ENCODE data around the gene CD72.

The CD72 gene

DNA sequence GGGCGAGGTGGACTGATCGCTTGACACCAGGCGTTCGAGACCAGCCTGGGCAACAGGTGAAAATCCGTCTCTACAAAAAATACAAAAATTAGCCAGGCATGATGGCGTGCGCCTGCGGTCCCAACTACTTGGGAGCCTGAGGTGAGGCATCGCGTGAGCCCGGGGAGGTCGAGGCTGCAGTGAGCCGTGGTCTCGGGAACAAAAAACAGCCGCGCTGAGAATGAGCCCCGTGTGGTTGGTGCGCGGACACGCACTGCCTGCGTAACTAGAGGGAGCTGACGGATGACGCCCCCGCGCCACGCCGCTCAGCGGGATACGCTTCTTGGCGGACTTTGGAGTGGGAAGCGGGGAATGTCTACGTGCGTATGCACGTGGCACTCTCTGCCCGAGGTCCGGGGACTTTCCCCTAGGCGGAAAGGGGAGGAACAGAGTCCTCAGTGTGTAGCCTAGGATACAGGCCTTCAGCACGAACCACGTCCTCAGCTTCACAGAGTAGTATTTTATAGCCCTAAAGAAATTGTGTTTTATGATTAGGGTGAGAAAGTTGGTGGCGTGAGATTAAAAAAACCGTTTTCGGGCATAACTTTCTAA is 39.4 kb upstream of the CD72 start, which contains the start of gene RMRP:
TSS of gene RMRP (minus strand) at position 474 of the 591 bp plus-strand sequence.
- peak; percentile 16; the same call in 1 of the 2 replicates for TF ChIP-seq CTCF (IDR thresholded peaks at IDR 0.05; ENCODE audit: control insufficient read depth, extremely low read depth, insufficient read depth)
- peak; percentile 99 for DNase-seq (ENCODE audit: low read depth)
- H3K4me3 ChIP-seq (ENCODE audit: low read depth, low read length): peak within 1 kb of the TSS; percentile 71

DNA sequence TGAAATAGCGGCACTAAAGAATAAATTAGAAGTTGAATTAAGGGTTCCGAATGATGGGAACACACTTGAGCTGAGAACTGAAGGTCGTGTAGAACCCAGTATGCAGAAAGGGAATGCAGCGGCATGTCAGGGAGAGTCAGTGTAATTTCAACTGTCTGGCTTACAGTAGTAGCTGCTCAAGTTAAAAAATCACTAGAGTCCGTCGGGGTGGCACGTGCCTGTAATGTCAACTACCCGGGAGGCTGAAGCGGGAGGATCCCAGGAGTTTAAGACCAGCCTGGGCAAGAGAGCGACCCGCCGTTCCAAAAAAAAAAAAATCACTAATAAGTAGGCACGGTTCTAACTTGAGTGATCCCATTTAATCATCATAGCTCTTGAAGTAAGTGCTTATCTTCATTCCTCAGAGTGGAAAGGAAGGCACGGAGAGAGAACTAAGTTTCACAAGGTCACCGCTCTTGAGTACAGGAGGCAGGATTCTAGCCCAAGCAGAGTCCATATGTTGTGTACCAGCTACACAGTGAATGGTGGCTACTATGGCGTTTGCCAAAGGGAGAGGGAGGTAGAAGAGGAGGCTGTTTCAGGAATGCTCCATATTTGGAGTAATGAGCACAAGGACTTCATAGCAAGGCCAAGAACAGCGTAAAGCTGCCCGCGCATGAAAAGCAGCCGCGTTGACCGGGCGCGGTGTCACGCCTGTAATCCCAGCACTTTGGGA is 38.8 kb upstream of the CD72 start:
- no peak for DNase-seq (ENCODE audit: low read depth)
- peak overlapping the region; percentile 34 for H3K4me3 ChIP-seq (ENCODE audit: low read depth, low read length)
- TF ChIP-seq CTCF (IDR thresholded peaks at IDR 0.05; ENCODE audit: control insufficient read depth, extremely low read depth, insufficient read depth): no peak

DNA sequence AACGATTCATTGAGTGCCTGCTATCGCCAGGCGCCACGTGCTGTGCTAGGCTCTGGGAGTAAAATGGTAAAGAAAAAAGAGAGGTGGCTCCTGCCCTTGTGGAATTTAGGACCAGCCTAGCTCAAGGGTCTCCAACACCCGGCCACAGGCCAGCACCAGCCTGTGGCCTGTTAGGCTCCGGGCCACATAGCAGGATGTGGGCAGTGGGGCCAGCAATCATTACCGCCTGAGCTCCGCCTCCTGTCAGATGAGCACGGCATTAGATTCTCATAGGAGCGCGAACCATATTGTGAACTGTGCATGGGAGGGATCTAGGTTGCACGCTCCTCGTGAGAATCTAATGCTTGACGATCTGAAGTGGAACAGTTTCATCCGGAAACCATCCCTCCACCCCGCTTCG is 38.1 kb upstream of the CD72 start:
- DNase-seq (ENCODE audit: low read depth): no peak
- no peak for TF ChIP-seq CTCF (IDR thresholded peaks at IDR 0.05; ENCODE audit: control insufficient read depth, extremely low read depth, insufficient read depth)
- no peak overlapping the region for H3K4me3 ChIP-seq (ENCODE audit: low read depth, low read length)

DNA sequence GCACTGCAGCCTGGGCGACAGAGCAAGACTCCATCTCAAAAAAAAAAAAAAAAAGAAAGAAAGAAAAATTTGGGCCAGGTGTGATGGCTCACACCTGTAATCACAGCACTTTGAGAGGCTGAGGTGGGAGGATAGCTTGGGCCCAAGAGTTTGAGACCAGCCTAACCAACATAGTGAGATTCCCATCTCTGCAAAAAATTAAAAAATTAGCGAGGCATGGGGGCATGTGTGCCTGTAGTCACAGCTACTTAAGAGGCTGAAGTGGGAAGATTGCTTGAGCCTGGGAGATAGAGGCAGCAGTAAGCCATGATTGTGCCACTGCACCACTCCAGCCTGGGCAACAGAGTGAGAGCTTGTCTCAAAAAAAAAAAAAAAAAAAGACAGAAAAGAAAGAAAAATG is 35.4 kb upstream of the CD72 start:
- no peak overlapping the region for H3K4me3 ChIP-seq (ENCODE audit: low read depth, low read length)
- DNase-seq (ENCODE audit: low read depth): no peak
- TF ChIP-seq CTCF (IDR thresholded peaks at IDR 0.05; ENCODE audit: control insufficient read depth, extremely low read depth, insufficient read depth): no peak

- no peak overlapping the region for H3K4me3 ChIP-seq (ENCODE audit: low read depth, low read length)
- DNase-seq (ENCODE audit: low read depth): no peak
- no peak for TF ChIP-seq CTCF (IDR thresholded peaks at IDR 0.05; ENCODE audit: control insufficient read depth, extremely low read depth, insufficient read depth)
Observed at GRCh38 chr9:35652829-35653209, 34.6 kb upstream of the CD72 start.

- no peak for TF ChIP-seq CTCF (IDR thresholded peaks at IDR 0.05; ENCODE audit: control insufficient read depth, extremely low read depth, insufficient read depth)
- no peak for DNase-seq (ENCODE audit: low read depth)
- H3K4me3 ChIP-seq (ENCODE audit: low read depth, low read length): no peak overlapping the region
Observed at GRCh38 chr9:35651956-35652828, 34.0 kb upstream of the CD72 start.
